GM23338 (cell line): Measurements from ENCODE around the gene SND1. TPM values are rescaled to one million over a fixed set of nuclear protein-coding genes. Genes with fewer than 3 reads are reported as not detected.

Experiments used
- CTCF ChIP-seq, 2 experiments: fragments of 200-600 bp in 1 of 2; sonication (generic) in 1 of 2; conservative IDR thresholded peaks; 2 replicates each; pipeline versions ENCODE4 v1.5.1 to v1.6.1; 2016 to 2017; ENCODE audit warnings: antibody characterized with exemption in 2 of 2, low read depth in 2 of 2, mild to moderate bottlenecking in 2 of 2, moderate library complexity in 1 of 2
- ETS1 ChIP-seq: IDR thresholded peaks from 2 replicates; pipeline ENCODE4 v1.6.1; 2016; ENCODE audit warnings: antibody characterized with exemption
- JUNB ChIP-seq: IDR thresholded peaks from one replicate; pipeline ENCODE4 v1.6.1; 2016; ENCODE audit warnings: antibody characterized with exemption; ENCODE audit not compliant: unreplicated experiment
- ZNF114 ChIP-seq: fragments of 250-450 bp; sonication (Bioruptor Pico); IDR thresholded peaks from 2 replicates; pipeline ENCODE4 v1.5.0; 2020; ENCODE audit warnings: mild to moderate bottlenecking, moderate library complexity
- ZNF331 ChIP-seq: fragments of 250-450 bp; sonication (Bioruptor Pico); IDR thresholded peaks from 2 replicates; pipeline ENCODE4 v1.5.0; 2020; ENCODE audit warnings: low read depth, mild to moderate bottlenecking, moderate library complexity
- ZNF462 ChIP-seq: fragments of 250-450 bp; sonication (Bioruptor Pico); IDR thresholded peaks from 2 replicates; pipeline ENCODE4 v1.5.0; 2020; ENCODE audit warnings: mild to moderate bottlenecking, moderate library complexity
- polyA plus RNA-seq: library from polyadenylated mRNA; unstranded; fragments of >200 nt; fragmentation: Nextera tagmentation; extraction: Ambion mirVana; gene quantifications from 2 replicates; pipeline ENCODE4 v1.2.1, GENCODE V29; 2016
- total RNA-seq: library from RNA; depleted of rRNA; stranded (reverse); fragments of >200 nt; shearing (Covaris generic); gene quantifications from 2 replicates; pipeline ENCODE4 v1.2.3, GENCODE V29; 2014

Gene SND1
- total and polyA plus RNA-seq, 2 experiments from 2014 or later = 107 to 254 TPM

GRCh38 chr7:127978421-127978820 lies 326.4 kb downstream of the SND1 start (continued):
- no peak for TF ChIP-seq ZNF462 (CRISPR knock-in tag)
- no peak for TF ChIP-seq JUNB
- no peak for TF ChIP-seq ZNF114 (CRISPR knock-in tag)
- no peak for TF ChIP-seq ZNF331
- TF ChIP-seq ETS1 = no peak
- TF ChIP-seq CTCF (conservative IDR thresholded peaks at IDR 0.05; ENCODE audit: low read depth in 2 of 2) = no peak
